GM21515 (cell line): ENCODE measurements around the gene PLEKHG5.
"Not testable (repeated sequence)": the region's sequence is repeated elsewhere in the genome, so short reads cannot be mapped to it uniquely, and the experiment has no call there.

Experiments
- ATAC-seq: cut with Tn5 transposase; IDR thresholded peaks from one replicate; pipeline ENCODE4 v1.9.1; 2021; ENCODE audit not compliant: unreplicated experiment

PLEKHG5 gene

GRCh38 chr1:6497215-6497866 lies 5.9 kb upstream of the PLEKHG5 start:
- ATAC-seq: no peak

- ATAC-seq: no peak
These were observed 5.4 kb upstream of the PLEKHG5 start for GRCh38 chr1:6496890-6497214.

DNA sequence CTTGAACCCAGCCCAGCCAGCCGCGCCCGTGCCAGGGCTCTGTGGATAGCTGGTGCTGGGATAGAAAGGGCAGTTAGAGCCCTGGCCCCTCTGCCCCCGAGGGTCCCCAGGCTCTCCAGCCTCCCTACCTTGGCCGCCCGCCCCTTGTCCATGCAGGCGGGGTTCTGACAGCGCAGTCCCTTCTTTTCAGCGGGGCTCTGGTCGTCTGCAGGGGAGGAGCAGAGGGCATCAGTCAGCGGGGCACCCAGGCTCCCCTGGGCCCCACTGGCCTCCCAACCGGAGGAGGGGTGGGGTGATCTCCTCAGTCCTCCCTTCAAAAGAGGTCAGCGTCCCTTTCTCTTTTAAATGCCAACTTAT lies 4.9 kb upstream of the PLEKHG5 start:
- ATAC-seq: no peak

GRCh38 chr1:6495540-6496364 lies 4.3 kb upstream of the PLEKHG5 start:
- no peak for ATAC-seq

DNA sequence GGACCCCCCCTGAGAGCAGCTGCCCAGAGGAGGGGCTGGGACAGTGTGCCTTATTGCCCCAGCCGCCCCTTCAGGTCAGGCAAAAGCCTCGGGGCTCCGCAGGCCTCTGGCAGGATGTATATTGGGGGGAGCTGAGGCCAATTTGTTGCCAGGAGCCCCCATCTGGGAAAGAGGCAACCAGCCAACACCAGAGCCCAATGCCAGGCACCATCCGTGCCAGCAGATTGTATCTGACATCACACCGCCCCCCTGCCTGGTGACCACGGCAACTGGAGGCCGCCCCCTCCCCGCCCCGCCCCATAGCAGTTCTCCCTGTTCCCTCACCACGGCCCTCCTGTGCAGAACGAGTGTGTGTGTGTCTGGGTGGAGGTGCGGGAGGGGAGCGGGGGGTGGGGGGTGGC lies 3.6 kb upstream of the PLEKHG5 start:
- ATAC-seq: no peak

- no peak for ATAC-seq
These were observed 3.2 kb upstream of the PLEKHG5 start for GRCh38 chr1:6494627-6495026.

DNA sequence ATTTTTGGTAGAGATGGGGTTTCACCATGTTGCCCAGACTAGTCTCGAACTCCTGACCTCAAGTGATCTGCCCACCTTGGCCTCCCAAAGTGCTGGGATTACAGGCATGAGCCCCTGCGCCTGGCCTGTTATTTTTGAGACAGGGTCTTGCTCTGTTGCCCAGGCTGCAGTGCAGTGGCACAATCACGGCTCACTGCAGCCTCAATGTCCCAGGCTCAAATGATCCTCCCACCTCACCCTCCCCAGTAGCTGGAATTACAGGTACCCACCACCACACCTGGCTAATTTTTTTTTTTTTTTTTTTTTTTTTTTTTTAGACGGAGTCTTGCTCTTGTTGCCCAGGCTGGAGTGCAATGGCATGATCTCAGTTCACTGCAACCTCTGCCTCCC lies 2.4 kb upstream of the PLEKHG5 start:
- ATAC-seq: not testable (repeated sequence)

DNA sequence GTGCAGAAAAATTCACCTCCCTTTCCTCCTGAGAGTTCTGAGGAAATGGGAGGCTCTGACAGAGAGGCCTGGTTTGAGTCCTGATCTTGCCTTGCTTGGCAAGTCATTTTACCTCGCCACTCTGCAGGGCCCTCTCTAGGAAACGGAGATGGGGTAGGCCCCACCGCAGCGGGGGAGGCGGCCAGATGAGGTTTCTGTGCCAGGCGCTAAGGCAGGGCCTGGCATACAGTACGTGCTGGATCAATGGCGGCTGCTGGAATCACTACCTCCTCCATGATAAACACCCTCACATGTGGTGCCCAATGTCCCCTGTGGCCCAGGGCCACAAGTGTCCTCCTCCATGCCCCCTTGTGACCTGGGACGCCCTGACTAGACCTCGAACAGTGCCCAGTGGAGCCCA lies 499 bp upstream of the PLEKHG5 start:
- ATAC-seq: no peak

- no peak for ATAC-seq
These were observed 402 bp downstream of the PLEKHG5 start for GRCh38 chr1:6491081-6491449.

GRCh38 chr1:6490181-6491080 lies 1.0 kb downstream of the PLEKHG5 start:
- no peak for ATAC-seq

GRCh38 chr1:6489799-6490180 lies 1.7 kb downstream of the PLEKHG5 start:
- peak; percentile 55 for ATAC-seq

DNA sequence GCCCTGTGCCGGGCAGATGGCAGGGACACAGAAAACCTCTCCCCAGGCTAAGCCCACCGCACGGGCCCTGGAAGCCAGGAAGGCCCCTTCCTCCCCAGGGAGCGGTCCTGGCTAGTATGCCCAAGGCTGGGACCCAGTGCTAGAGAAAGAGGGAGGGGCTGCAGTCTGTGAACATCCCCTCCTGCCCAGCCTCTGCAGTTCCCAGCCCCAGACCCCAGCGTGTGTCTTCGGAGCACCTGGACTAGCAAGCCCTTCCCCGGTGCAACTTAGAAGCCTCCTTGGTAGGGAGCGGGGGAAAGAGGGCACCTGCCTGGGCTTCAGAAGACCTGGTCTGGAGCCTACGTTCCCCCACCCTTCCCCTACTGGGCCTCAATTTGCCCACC lies 2.1 kb downstream of the PLEKHG5 start:
- no peak for ATAC-seq

DNA sequence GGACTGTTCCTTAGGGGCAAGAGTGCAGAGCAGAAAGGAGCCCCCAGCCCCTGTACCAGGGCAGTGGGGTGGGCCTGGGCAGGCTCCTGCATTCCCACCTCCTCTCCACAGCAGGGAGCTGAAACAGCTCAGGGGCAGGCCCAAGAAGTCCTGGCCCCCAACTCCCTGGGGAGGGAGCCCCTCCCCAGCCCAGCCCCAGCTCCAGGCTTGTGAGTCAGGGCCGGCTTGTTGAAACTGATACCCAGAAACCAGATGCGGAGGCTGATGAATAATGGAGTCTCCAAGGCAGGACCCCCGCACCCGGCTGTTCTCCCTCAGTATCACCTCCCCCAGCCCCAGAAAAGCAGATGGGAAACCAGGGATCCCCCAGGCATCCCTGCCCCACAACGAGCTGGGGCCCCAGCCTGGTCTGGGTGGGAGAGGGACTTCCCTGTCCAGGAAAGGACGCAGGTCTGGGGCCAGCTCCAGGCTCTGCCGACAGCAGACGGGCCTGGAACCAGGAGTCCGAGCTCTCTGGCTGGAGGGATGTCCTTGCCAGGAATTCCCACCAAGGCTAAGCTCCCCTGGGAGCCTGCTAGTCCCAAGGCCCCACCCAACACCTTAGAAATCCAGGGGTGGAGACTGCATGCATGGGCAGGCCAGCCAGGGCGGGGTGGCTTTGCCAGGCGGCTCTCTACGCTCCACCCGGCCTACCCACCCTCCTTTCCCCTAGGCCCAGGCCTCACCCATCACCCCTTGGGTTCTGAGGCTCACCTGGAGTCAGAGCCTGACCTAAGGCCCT lies 2.7 kb downstream of the PLEKHG5 start:
- no peak for ATAC-seq

DNA sequence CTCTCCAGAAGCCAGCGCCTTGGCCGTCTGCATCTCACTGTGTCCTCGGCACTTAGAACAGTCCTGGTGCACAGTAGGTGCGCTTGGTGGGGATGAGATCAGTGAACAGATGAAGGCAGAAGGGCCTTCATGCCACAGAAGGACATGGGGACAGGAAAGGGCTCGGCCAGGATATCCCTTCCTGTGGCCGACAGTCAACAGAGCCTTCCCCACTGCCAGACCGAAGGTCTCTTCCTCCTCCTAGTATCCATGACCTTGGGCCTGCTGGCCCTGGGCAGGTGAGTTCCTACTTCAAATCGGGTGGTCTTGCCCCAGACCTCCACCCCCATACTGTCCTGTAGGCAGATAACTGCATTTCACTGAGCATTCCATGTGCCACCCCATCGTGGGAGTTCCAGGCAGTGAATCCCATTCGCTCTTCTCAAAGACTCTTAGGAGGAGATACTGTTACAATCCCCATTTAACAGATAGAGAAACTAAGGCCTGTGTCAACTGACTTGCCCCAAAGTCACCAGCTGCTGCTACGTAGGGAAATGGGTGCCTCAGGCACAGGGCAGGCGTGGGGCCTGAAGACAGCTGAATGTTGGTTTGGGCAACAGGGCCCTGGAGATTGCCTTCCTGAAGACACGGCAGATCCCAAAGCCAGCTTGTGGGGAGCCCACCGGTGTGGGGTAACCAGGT lies 3.5 kb downstream of the PLEKHG5 start:
- ATAC-seq: no peak

GRCh38 chr1:6486433-6487011 lies 4.9 kb downstream of the PLEKHG5 start:
- peak; percentile 47 for ATAC-seq

DNA sequence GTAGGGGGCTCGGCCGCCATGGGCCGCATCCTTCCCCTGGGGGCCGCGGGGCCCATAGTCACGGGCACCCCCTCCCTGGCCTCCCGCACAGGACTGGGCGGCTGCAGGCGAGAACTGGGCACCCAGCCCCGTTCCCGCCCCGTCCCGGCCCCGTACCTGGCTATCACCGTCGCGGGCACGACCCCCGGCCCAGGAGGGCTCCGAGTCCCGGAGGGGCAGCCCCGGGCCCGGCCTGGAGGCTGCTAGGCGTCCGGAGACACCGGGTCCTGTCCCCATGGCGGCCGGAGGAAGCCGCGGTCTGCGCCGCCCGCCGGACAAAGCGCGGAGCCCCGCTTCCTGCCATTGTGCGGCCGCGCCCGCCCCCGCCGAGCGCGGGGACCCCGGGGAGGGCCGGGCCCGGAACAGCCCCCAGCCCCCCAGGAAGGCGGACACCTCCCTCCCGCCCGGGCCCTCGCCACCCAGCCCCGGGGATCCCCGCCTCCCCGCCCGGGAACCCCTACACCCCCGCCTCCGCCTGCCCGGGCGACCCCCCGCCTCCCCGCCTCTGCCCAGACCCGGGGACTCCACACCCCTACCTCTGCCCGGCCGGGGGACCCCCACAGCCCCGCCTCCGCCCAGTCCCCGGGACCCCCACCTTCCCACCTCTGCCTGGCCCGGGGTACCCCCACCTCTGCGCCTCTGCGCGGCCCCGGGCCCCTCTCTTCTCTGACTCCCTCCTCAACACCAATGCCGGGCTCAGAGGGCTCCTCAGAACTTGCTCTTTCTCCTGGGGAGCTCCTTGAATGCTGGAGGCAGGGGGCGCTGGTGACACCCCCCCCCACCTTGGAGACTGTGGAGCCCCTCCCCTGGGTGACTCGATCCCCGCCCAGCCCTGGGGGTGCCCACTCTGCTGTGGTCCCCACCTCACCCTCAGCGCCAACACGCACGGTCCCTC lies 6.0 kb downstream of the PLEKHG5 start:
- no peak for ATAC-seq

- no peak for ATAC-seq
These were observed 6.7 kb downstream of the PLEKHG5 start for GRCh38 chr1:6484826-6485167.

DNA sequence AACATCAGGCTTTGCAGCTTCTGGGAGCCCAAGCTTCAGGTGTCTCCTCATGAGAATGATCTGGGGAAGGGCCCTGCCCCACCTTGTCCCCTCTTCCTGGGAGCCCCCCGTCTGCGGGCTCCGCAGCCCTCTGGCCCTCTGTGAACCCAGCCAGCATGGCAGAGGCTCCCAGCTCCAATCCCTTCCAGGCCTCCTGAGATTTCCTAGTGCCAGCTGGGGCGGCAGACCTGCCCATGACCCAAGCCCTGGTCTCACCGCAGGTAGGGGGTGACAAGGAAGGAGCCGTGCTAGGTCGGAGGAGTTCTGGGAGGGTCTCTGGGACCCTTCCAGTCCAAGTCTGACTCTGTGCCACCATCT lies 7.7 kb downstream of the PLEKHG5 start:
- ATAC-seq: no peak

DNA sequence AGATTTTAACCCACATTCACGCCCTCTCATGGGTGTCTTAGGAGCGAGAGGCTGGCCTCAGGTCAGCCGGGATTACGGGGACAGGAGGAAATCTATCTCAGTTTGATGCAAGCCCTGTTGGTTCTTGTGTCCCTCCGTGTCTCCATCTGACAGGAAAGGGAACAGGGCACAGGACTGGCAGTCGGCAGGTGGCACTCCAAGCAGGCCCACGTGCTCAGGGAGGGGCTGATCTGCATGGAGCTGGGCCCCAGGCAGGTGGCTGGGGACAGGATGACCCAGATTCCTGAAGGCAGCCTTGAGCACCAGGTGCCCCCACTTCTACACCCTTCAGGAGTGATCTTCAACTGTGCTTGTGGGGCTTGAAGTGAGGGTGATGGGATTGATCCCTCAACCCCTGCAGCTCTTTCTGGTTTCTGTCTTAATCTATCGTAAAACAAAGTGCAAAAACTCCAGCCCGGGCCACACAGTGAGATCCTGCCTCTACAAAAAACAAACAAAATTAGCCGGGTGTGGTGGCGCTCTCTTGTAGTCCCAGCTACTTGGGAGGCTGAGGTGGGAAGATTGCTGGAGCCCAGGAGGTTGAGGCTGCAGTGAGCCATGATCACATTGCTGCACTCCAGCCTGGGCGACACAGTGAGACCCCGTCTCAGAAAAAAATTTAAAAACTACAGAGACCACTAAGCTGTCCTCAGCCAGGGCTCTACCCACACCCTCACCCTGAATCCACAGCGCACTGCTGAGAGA lies 8.3 kb downstream of the PLEKHG5 start:
- ATAC-seq: no peak
